HUES64 (cell line): ENCODE data around the gene INSYN2A.

ENCODE experiments used
- H3K27ac ChIP-seq: 2 replicates; pipeline ENCODE4 v1.7.0; 2013; ENCODE audit warnings: low read depth, low read length, inconsistent platforms
- H3K27me3 ChIP-seq: 2 replicates; pipeline ENCODE4 v1.6.1; 2013; ENCODE audit warnings: mild to moderate bottlenecking, low read length; ENCODE audit not compliant: insufficient read depth
- H3K36me3 ChIP-seq: 2 replicates; pipeline ENCODE4 v1.6.1; 2013; ENCODE audit warnings: mild to moderate bottlenecking, low read length; ENCODE audit not compliant: insufficient read depth
- H3K4me1 ChIP-seq: 2 replicates; pipeline ENCODE4 v1.6.1; 2013; ENCODE audit warnings: mild to moderate bottlenecking, low read length, moderate library complexity; ENCODE audit not compliant: insufficient read depth
- H3K4me3 ChIP-seq: 2 replicates; pipeline ENCODE4 v1.5.1; 2013; ENCODE audit warnings: mild to moderate bottlenecking, low read length, moderate library complexity
- H3K9ac ChIP-seq: 2 replicates; pipeline ENCODE4 v1.6.1; 2013; ENCODE audit warnings: mild to moderate bottlenecking, low read depth, low read length
- H3K9me3 ChIP-seq: 2 replicates; pipeline ENCODE4 v1.6.1; 2013; ENCODE audit warnings: low read depth, low read length; ENCODE audit not compliant: insufficient read depth
- WGBS: fragments of 150-250, 120-280 bp; methylation state at CpG from one replicate; pipeline ENCODE4 v1.1.7; 2013; ENCODE audit warnings: missing lambda C conversion rate; 5-methylcytosine and 5-hydroxymethylcytosine counted together

The INSYN2A gene

GRCh38 chr10:127218658-127219057 is 22.3 kb upstream of the INSYN2A start:
- H3K27me3 ChIP-seq: no peaks in the 10 kb centered on the region
- no peak overlapping the region for H3K4me3 ChIP-seq
- peaks cover 6% of the 10 kb centered on the region; the same call in 1 of the 2 replicates for H3K9me3 ChIP-seq
- H3K27ac ChIP-seq: no peak overlapping the region
- H3K4me1 ChIP-seq: peaks cover 25% of the 10 kb centered on the region
- no peak overlapping the region for H3K9ac ChIP-seq
- no peaks in the 10 kb centered on the region for H3K36me3 ChIP-seq
- 95% methylated on average over 3 of the region's 3 CpGs for WGBS

GRCh38 chr10:127216786-127217185 is 20.4 kb upstream of the INSYN2A start:
- Histone ChIP-seq H3K9me3 (peaks cover 6% of the 10 kb centered on the region; the same call in 1 of the 2 replicates), H3K27ac (no peak overlapping the region), H3K36me3 (no peaks in the 10 kb centered on the region), H3K4me3 (no peak overlapping the region), H3K4me1 (peaks cover 25% of the 10 kb centered on the region), H3K9ac (no peak overlapping the region), H3K27me3 (no peaks in the 10 kb centered on the region)
- WGBS: 61% methylated on average over 3 of the region's 3 CpGs

DNA sequence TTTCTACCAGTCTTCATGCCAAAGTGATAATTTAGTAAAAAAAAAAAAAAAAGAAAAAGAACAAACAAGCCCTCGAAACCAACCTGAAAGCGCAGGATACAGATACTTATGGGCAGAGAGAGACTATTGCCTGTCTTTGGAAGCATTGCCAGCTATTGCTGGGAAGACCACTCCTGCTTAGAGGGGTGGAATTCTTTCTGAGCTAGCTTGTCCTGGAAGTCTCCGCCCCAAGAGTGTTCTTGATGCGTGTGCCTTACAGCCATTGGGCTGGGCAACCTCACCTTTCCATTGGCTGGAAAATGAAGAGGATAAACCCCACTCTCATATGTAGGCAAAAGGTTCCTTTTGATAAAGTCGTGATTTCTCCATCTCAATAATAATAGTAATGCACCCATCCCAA is 19.9 kb upstream of the INSYN2A start:
- Histone ChIP-seq H3K36me3 (no peaks in the 10 kb centered on the region), H3K4me1 (peaks cover 25% of the 10 kb centered on the region), H3K9ac (no peak overlapping the region), H3K9me3 (peaks cover 6% of the 10 kb centered on the region; the same call in 1 of the 2 replicates), H3K4me3 (no peak overlapping the region), H3K27me3 (no peaks in the 10 kb centered on the region), H3K27ac (peak overlapping the region; percentile 23; the same call in 1 of the 2 replicates)
- 78% methylated on average over 5 of the region's 5 CpGs for WGBS

- Histone ChIP-seq H3K9ac (no peak overlapping the region), H3K27ac (peak overlapping the region; percentile 23; the same call in 1 of the 2 replicates), H3K36me3 (no peaks in the 10 kb centered on the region), H3K9me3 (peaks cover 6% of the 10 kb centered on the region; the same call in 1 of the 2 replicates), H3K4me3 (no peak overlapping the region), H3K27me3 (no peaks in the 10 kb centered on the region), H3K4me1 (peaks cover 25% of the 10 kb centered on the region)
- WGBS: 35% methylated on average over 3 of the region's 4 CpGs
These were observed 19.5 kb upstream of the INSYN2A start for GRCh38 chr10:127215866-127216265.

- H3K9ac ChIP-seq: no peak overlapping the region
- H3K9me3 ChIP-seq: no peaks in the 10 kb centered on the region
- H3K27ac ChIP-seq: no peak overlapping the region
- H3K4me3 ChIP-seq: no peak overlapping the region
- WGBS: 94% methylated on average over 7 of the region's 7 CpGs
- H3K36me3 ChIP-seq: no peaks in the 10 kb centered on the region
- peaks cover 9% of the 10 kb centered on the region for H3K4me1 ChIP-seq
- H3K27me3 ChIP-seq: no peaks in the 10 kb centered on the region
These were observed 14.6 kb upstream of the INSYN2A start for GRCh38 chr10:127210936-127211466.

GRCh38 chr10:127207081-127207480 is 10.7 kb upstream of the INSYN2A start:
- no peaks in the 10 kb centered on the region for H3K4me1 ChIP-seq
- no peaks in the 10 kb centered on the region for H3K9me3 ChIP-seq
- H3K27ac ChIP-seq: no peak overlapping the region
- 95% methylated on average over 2 of the region's 2 CpGs for WGBS
- H3K9ac ChIP-seq: no peak overlapping the region
- no peaks in the 10 kb centered on the region for H3K27me3 ChIP-seq
- H3K36me3 ChIP-seq: no peaks in the 10 kb centered on the region
- H3K4me3 ChIP-seq: no peak overlapping the region

DNA sequence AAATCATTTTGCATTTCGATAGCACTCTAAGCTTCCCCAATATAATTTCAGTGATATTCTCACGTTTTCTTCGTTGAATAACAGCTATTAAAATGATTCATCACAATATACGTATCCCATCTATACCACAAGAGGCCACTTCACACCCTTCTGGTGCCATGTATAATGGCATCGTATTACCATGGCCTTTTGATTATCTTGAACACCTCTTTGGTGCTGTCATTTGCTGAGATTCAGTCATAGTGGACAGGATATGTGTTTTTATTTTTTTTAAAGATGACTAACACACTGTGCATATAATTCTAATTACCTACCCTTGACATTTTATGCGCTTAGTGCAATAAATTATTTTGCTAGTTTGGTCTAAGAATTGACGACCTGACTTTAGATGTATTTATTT is 6.7 kb upstream of the INSYN2A start:
- Histone ChIP-seq H3K9ac (no peak overlapping the region), H3K36me3 (no peaks in the 10 kb centered on the region), H3K4me1 (no peaks in the 10 kb centered on the region), H3K9me3 (no peaks in the 10 kb centered on the region), H3K4me3 (no peak overlapping the region), H3K27ac (no peak overlapping the region), H3K27me3 (0 out of 2 replicates have a peak, but pooled peaks cover 1% of the 10 kb centered on the region)
- 92% methylated on average over 7 of the region's 7 CpGs for WGBS

GRCh38 chr10:127200646-127201045 is 4.3 kb upstream of the INSYN2A start:
- Histone ChIP-seq H3K4me3 (no peak overlapping the region), H3K27me3 (peaks cover 23% of the 10 kb centered on the region), H3K9me3 (no peaks in the 10 kb centered on the region), H3K9ac (no peak overlapping the region), H3K36me3 (no peaks in the 10 kb centered on the region), H3K27ac (no peak overlapping the region), H3K4me1 (peaks cover 8% of the 10 kb centered on the region; the same call in 1 of the 2 replicates)
- 97% methylated on average over 8 of the region's 8 CpGs for WGBS

- Histone ChIP-seq H3K27me3 (peaks cover 42% of the 10 kb centered on the region), H3K4me3 (no peak overlapping the region), H3K4me1 (peaks cover 8% of the 10 kb centered on the region; the same call in 1 of the 2 replicates), H3K27ac (no peak overlapping the region), H3K9me3 (no peaks in the 10 kb centered on the region), H3K36me3 (no peaks in the 10 kb centered on the region), H3K9ac (no peak overlapping the region)
- WGBS: 95% methylated on average over 1 of the region's 2 CpGs
These were observed 2.3 kb upstream of the INSYN2A start for GRCh38 chr10:127198721-127199120.

GRCh38 chr10:127198307-127198706 is 1.9 kb upstream of the INSYN2A start:
- H3K4me1 ChIP-seq: peaks cover 8% of the 10 kb centered on the region; the same call in 1 of the 2 replicates
- H3K4me3 ChIP-seq: no peak overlapping the region
- no peaks in the 10 kb centered on the region for H3K9me3 ChIP-seq
- no peak overlapping the region for H3K27ac ChIP-seq
- peaks cover 46% of the 10 kb centered on the region for H3K27me3 ChIP-seq
- no peaks in the 10 kb centered on the region for H3K36me3 ChIP-seq
- 96% methylated on average over 5 of the region's 5 CpGs for WGBS
- H3K9ac ChIP-seq: no peak overlapping the region

DNA sequence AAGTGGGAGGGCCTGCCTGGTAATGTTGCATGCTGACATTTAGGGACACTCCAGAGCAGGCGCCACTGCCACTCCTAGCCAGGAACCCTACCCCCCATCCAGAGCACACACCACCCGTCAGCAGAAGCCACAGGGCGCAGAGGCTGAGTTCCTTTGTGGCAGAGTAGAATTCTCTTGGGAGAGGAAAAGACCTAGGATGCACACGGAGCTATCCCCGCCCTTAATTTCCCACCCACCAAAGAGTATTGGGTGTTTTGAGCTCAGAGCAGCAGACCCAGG is 702 bp upstream of the INSYN2A start:
- WGBS: 41% methylated on average over 3 of the region's 5 CpGs
- H3K27ac ChIP-seq: no peak overlapping the region
- peak overlapping the region; percentile 29; the same call in 1 of the 2 replicates for H3K9ac ChIP-seq
- peak overlapping the region; percentile 56 for H3K4me3 ChIP-seq
- peaks cover 8% of the 10 kb centered on the region; the same call in 1 of the 2 replicates for H3K4me1 ChIP-seq
- H3K9me3 ChIP-seq: no peaks in the 10 kb centered on the region
- H3K27me3 ChIP-seq: peaks cover 57% of the 10 kb centered on the region
- H3K36me3 ChIP-seq: no peaks in the 10 kb centered on the region
